HG03575 (cell line): Measurements from ENCODE around the gene MCM7.

Experiments
- ATAC-seq: cut with Tn5 transposase; IDR thresholded peaks from one replicate; pipeline ENCODE4 v1.9.1; 2021; ENCODE audit not compliant: unreplicated experiment, insufficient number of reproducible peaks, low FRiP score; ENCODE audit errors: extremely low read depth

The MCM7 gene

DNA sequence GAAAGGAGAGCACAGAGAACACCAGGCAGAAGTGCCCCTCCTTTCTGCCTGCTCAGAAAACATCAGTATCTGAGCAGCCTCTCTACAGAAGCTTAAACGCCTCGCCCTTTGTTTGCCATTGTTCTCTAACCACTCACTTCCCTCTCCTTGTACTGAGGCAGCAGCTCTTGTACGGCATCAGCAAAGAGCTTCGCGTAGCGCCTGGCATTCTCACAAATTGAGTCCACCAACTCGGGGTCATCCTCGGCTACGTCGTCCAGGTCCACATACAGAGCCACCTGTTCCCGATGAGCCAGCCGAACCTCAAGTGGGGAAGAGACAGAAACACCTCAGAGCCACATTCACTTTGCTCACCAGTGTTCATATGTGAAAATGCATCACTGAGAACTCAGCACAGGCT lies 1.7 kb downstream of the MCM7 start:
- ATAC-seq = no peak

DNA sequence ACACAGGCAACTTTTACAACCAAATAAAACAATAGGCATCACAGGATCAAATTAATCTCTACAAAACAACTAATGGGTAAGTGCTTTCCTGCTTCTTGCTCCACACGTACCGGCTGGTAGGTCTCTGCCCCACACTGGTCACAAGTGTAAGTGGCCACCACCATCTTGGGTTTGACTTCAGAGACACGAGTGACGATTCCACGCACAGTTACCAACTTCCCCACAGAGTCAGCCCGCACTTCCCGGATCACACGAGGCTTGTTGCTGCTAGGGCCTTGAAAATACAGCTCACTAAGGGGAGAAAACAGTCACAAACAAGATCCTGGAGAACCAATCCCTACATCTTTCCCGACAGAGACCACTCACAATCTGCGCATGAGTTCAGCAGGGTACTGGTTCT lies 2.3 kb downstream of the MCM7 start:
- no peak for ATAC-seq

DNA sequence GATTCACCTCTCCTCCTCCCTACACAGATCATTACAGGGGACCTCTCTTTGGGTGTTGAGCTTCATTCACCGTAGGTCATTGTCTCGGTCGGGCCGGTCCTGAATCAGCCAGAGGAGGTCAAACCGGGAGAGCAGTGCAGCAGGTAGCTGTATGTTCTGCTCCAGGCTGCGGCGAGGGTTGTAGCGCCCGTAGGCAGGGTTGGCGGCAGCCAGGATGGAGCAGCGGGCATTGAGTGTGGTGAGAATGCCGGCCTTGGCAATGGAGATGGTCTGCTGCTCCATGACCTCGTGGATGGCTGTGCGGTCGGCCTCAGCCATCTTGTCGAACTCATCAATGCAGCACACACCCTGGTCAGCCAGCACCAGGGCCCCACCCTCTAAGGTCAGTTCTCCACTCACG lies 5.5 kb downstream of the MCM7 start:
- no peak for ATAC-seq

DNA sequence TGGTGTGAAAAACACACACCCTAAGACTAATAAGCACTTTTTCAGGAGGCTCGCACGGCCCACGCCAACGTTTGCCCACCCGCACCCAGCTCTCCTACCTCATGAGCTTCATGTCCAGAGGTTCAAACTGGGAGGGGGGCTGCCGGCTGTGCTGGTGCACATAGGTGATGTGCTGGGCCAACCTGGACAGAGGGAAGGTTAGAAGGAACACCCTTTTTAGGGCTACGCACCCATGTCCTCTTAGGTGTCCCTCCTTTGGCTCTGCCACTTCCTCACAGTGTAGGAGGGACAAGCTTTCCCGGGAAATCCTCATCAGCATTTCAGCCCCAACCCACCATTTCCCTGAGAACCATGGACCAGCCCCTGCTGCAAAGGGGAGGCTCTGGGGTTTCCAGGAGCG lies 5.9 kb downstream of the MCM7 start:
- ATAC-seq = no peak

DNA sequence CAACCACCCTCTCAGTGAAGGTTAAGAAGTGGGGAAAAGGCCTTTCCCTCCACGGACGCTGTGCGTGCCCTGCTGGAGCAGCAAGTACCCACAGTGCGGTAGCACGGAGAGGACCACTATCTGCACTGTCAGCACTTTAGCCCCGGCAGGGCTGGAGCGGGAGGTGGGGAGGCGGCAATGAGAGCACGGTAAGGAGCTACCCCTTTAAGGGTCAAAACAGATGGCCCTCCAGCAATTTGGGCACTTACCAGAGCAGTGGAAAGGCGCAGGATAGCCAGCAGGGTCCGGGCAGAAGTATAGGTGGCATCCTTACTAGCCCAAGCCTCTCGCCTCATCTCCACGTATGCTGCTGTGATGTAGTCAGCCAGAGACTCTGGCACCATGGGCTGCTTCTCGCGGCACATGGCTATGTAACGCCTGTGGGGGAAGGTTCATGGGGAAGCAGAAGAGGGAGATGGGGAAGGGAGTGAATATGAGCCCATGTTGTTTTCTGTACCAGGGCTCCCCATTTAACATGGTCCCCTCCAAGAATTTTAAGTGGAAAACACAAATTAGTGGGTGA lies 7.2 kb downstream of the MCM7 start:
- ATAC-seq = no peak

DNA sequence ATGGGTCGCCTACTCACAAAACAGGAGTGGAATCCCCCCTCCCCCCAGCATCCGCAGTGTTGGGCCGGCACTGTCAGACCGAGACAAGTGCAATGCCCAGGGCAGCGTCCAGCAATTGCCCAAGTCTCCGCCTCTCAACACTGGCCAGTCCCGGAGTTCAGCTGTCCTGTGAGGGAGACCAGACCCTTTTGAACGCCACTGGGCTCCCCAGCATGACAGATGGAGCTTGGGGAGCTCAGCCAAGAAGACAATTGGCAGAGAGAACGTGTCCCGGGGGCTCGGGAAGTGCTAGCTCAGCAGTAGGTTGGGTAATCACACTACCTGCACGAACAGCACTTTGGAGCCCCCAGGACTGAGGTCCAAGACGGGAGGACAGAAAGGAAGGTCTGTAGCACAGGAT lies 7.7 kb downstream of the MCM7 start:
- no peak for ATAC-seq

DNA sequence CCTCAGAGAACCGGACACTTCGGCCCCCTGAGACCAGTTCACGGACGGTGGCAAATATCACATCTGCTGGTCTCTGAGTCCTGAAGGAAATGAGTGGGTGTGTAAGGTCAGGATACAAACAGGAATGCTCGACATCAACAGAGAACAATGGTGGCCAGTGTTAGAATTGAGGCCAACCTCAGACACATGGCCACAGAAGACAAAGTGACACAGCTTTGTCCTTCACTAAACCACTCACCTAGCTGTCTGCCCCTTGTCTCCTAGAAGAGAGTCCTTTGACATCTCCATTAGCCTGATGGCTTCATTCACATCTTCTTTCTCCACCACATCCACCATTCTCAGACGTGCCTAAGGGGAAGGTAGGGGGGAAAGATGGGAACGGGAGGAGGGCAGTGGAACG lies 8.1 kb downstream of the MCM7 start:
- ATAC-seq = no peak

DNA sequence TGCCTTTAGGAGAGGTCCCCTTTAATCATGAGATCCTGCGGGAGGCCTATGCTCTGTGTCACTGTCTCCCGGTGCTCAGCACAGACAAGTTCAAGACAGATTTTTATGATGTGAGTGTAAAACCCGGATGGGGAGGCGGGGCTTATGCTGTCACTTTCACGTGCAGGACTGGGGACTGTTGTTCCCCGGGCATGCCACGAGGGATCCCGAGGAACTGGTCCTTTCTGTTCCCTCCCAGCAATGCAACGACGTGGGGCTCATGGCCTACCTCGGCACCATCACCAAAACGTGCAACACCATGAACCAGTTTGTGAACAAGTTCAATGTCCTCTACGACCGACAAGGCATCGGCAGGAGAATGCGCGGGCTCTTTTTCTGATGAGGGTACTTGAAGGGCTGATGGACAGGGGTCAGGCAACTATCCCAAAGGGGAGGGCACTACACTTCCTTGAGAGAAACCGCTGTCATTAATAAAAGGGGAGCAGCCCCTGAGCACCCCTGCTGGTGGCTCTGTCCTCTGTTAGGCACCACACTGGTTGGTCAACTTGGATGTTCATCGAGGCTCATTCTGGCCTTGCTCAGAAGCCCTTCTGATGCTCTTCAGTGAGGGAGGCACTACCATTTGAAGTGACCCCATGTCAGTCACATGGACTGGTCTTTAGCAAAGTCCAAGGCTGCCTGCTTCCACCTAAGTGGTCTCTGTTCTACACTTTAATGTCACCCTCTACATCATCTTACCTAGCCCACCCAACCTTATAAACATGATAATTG lies 9.6 kb downstream of the MCM7 start:
- ATAC-seq = no peak

DNA sequence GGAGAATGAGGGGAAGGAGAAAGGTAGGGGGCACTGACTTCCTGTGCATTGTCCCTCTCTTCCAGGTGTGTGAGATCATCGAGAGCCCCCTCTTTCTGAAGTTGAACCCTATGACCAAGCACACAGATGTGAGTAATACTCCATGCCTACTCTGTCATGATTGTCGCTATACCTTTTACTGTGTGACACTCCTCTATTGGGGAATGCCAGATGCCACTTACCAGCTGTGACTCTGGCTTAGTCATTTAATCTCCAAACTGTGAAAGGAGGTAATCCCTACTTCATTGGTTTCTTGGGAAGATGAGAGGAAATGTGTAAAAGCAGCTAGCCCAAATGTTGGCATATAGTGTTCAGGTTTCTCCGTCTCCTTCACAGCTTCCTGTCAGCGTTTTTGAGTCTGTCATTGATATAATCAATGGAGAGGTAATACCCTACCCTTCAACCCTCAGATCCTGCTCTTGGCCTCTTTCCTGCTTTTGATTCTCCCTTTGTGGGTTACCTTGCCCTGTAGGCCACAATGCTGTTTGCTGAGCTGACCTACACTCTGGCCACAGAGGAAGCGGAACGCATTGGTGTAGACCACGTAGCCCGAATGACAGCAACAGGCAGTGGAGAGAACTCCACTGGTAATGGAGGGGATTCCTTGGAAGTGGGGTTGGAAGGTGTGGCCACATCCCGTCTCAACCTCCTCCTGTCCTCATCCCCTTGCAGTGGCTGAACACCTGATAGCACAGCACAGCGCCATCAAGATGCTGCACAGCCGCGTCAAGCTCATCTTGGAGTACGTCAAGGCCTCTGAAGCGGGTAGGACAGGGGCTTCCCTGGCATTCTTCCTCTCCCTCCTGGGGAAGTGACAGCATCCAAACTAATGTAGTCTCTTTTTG lies 10.4 kb downstream of the MCM7 start:
- no peak for ATAC-seq

DNA sequence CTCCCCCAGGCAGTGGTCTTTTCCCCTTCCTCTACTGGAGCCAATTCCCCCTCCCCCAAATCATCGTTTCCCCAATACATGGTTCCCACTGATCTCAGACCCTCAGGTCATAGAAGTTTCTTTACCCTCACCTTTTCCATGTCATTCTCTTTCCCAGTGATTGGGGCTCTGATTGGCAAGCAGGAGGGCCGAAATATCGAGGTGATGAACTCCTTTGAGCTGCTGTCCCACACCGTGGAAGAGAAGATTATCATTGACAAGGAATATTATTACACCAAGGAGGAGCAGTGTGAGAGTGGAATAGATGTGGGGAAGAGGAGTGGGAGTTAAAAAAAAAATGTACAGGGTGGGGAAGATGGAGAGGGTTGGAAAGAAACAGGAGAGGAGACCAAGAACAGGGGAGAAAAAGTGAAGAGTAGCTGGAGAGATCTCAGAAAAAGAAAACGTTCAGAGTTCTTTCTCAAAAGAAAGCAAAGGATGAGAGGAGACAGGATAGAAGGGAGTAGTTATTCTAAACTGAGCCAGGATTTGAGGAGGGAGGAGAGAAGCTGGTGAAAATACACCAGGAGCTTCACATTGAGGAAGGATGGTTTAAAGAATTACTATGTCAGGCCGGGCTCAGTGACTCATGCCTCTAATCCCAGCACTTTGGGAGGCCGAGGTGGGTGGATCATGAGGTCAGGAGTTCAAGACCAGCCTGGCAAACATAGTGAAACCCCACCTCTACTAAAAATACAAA lies 11.6 kb downstream of the MCM7 start:
- ATAC-seq = no peak

DNA sequence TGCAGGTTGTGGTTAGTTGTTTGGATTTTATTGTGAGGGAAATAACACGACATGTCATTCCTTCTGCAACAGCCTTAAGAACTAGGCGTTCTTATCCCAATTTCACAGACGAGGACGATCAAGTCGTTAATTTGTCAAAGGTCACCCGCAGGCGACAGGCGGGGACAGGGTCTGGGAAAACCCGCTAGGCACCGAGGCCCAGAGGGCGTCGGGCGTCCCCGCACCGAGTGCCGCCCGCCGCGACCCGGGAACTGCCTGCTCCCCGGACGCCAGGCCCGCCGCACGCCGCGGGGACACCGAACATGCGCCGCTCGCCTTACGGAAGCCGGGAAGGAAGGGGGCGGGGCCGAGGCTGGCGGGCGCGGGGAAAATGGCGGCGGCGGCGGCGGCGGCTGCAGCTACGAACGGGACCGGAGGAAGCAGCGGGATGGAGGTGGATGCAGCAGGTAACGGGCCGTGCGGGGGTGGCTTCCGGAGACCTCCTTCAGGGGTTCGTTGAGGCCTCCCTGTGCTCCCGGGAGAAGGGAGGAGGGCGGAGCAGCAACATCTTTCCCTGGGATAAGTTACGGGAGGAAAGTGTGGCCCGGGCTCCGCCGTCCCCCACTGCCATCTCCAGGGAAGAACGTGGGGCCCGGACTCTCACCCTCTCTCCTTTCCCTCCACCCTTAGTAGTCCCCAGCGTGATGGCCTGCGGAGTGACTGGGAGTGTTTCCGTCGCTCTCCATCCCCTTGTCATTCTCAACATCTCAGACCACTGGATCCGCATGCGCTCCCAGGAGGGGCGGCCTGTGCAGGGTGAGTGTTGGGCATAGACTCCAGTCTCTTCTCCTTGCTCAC lies 12.4 kb downstream of the MCM7 start, which contains the start of gene COPS6:
TSS of gene COPS6 (plus strand) at position 349 of the 837 bp plus-strand sequence. CDS start at position 371, 22 bp downstream.
- ATAC-seq = no peak

DNA sequence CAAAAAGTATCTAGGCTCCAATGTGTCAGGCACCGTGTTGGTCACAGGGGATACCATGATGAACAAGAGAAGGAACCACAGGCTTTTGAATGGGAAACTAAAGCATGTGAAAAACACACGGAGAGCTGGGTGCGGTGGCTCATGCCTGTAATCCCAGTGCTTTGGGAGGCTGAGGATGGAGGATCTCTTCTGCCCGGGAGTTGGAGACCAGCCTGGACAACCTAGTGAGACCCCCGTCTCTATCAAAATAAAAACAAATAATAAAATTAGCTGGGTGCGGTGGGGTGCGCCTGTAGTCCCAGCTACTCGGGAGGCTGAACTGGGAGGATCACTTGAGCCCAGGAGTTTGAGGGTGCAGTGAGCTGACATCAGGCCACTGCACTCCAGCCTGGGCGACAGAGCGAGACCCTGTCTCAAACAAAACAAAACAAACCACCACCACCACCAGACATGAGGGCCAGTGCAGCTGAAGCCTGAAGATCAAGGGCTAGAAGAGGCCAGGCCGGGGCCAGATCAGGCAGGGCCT lies 13.0 kb downstream of the MCM7 start:
- no peak for ATAC-seq

DNA sequence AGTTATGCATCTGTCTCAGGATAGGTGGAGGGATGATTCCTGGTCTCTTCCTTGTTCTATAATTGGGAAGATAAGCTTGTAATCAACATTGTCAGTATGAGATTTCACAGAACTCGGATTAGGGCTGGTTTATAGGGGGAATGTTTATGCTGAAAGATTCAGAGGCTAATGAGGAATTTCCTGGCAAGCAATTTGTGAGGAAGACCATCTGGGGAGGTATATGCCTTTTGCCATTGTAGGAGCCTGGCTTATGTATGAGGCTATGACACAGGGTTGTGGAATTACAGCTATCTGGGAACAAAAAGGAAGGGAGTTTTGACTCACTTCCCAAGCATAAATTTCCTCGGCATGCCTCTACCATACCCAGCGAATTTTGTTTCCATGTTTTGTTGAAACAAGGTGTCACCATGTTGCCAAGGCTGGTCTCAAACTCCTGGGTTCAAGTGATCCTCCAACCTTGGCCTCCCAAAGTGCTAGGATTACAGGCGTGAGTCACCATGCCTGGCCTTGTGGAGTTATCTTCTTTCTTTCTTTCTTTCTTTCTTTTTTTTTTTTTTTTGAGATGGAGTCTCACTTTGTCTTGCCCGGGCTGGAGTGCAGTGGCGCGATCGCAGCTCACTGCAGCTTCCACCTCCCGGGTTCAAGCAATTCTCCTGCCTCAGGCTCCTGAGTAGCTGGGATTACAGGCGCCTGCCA lies 14.0 kb downstream of the MCM7 start:
- no peak for ATAC-seq

DNA sequence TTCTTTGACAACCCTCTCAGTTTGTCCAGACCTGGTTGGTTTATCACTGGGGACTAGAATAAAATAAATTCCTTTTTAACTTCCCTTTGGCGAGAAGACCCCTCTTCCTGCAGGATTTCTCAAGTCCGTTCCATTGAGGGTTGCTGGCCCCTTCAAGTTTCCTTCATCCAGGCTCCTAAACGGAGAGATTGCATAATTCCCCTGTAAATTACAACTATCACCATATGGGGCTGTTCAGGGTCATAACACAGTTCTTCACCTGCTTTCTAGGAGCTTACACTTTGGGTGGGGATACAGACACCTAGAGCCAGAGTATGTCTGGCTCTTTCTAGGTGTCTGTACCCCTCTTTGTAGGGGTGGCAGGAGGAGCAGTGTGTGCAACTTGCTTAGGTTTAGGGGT lies 15.7 kb downstream of the MCM7 start:
- no peak for ATAC-seq

DNA sequence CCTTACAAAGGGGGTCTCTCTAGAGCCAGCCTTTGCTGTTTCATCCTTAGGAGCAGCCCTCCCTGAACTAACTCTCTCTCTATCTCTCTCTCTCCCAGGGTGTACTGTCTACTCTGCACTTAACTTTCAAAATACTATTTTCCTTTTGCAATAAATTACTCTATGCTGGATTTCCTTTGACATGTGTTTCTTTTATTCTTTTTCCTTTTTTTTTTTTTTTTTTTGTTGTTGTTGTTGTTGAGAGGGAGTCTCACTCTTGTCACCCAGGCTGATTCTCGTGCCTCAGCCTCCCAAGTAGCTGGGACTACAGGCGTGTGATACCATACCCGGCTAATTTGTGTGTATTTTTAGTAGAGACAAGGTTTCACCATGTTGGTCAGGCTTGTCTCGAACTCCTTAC lies 18.2 kb downstream of the MCM7 start:
- ATAC-seq = no peak

DNA sequence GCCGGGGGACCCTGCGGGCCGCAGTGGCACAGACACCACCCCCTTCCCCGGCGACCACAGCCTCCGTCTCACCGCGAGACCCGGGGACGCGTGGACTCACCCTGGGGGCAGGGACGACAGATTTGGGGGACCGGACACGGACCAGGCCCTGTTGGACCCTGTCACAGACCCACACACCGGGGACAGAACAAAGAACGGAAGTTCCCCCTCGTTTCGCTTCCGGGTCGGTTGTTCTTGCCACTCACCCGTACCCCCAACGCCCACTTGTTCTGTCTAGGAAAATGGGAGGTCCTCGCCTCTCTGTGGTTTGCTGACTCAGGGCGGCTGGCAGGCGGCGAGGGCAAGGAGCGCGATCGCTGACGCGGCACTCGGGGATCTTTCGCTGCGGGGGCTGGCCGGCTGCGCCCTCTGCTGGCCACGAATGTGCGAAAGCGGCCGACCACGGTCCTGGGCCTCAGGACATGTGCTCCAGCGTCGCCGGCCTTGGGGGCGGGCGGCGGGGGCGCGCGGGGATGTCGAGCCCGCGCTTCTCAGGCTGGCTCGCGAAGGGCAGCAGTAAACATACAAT lies 19.6 kb downstream of the MCM7 start, which contains the start of gene ZNF3:
TSS of gene ZNF3 (minus strand) at position 189 of the 568 bp plus-strand sequence. CDS start 4,366 bp downstream, outside the sequence.
- ATAC-seq = peak; percentile 53

DNA sequence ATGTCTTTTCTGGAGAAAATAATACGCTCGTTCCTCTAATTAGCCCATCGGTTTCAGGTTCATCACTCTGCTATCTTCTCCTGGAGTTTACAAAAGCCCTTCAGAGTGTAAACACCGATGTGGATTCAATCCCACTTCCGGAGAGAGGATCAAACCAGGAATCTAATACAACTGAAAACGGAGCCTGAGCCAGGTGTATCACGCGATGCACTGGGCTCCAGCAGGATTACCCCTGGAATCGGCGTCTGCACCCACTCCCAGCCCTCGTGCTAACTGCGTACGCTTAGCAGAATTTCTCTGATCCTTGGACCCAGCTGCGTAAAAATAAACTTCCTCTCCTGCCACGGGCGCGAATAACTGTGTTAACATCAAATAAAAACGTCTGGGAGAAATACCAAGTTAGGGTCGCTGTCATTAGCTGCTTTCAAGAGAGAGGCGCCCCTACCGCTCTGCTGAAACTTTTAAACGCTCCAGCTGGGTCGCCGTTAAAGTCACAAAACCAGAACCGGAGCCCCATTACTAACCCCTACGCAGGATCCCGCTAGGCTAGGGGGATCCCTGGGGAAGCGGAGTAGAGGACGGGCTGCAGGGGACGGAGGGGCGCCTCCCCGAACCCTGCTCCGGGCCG lies 20.2 kb downstream of the MCM7 start:
- no peak for ATAC-seq
